HL-60 (cell line): ENCODE data around the gene EPB41L4B.

ENCODE experiments used
- DNase-seq, 2 experiments: peaks; one replicate each; pipeline ENCODE4 v3.0.0-alpha.2; 2010 to 2020; ENCODE audit warnings: low read depth in 1 of 2, low spot score in 1 of 2
- H3K27ac ChIP-seq: fragments of 250-450 bp; sonication (Bioruptor Pico); replicated peaks from 2 replicates; pipeline ENCODE4 v1.5.1; 2020; ENCODE audit warnings: mild to moderate bottlenecking, moderate library complexity
- H3K27me3 ChIP-seq: fragments of 250-450 bp; sonication (Bioruptor Pico); 2 replicates; pipeline ENCODE4 v1.5.1; 2021; ENCODE audit warnings: mild to moderate bottlenecking, moderate library complexity; ENCODE audit not compliant: insufficient read depth, poor library complexity, severe bottlenecking
- H3K4me3 ChIP-seq: replicated peaks from 2 replicates; pipeline ENCODE4 v1.5.1; 2011; ENCODE audit warnings: mild to moderate bottlenecking, control low read depth, low read length; ENCODE audit not compliant: insufficient read depth
- GABPA ChIP-seq: IDR thresholded peaks from 2 replicates; pipeline ENCODE4 v1.6.1; 2012; ENCODE audit warnings: low read depth
- POLR2AphosphoS5 ChIP-seq: IDR thresholded peaks from 2 replicates; pipeline ENCODE4 v1.6.1; 2012; ENCODE audit warnings: low read depth
- SPI1 ChIP-seq: IDR thresholded peaks from 2 replicates; pipeline ENCODE4 v1.6.1; 2012; ENCODE audit warnings: low read depth, mild to moderate bottlenecking, borderline replicate concordance
- TF ChIP-seq, protein P1 (sequence below): IDR thresholded peaks from one replicate; pipeline ENCODE4 v1.5.1; 2011; ENCODE audit warnings: low read length, control low read depth, inconsistent platforms; ENCODE audit not compliant: insufficient read depth
- TF ChIP-seq, protein P2 (sequence below): IDR thresholded peaks from 2 replicates; pipeline ENCODE4 v1.6.1; 2012; ENCODE audit warnings: low read depth; ENCODE audit not compliant: insufficient replicate concordance

The EPB41L4B gene

DNA sequence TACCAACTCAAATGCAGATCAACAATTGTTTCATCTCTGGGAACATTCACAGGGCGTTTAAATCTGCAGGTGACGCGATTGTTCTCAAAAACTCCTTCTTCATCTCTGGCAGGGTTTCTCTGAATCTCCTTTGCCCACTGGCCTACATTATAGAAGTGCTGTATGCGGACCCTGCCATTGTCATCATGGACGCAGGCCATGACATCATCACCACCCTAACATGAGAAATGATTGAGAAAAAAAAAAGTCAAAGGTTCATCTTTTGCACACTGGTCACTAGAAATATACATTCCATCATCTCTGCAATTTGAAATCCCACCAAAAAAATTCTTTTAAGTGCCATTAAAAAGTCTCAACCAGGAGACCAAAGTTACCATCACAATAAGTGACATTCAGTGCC is 179.5 kb downstream of the EPB41L4B start:
- Histone ChIP-seq H3K27me3 (no peaks in the 10 kb centered on the region), H3K4me3 (no peak overlapping the region)
- no peak for DNase-seq

DNA sequence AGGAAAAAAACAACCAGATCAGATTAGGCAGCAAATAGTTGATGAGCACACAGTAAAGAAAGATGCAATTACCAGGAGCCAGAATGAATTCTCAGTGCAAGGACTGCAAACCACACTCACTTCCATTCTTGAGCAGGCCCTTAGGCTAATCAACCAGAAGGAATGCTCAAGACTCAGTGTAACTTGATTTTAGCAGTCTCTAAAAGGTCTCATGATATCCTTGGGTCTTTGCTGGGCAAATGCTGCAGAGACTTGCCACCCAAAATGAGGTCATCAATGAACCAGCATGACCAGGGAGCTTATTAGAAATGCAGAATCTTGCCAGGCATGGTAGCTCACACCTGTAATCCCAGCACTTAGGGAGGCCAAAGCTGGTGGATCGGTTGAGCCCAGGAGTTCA is 181.0 kb downstream of the EPB41L4B start:
- no peak for DNase-seq
- Histone ChIP-seq H3K27me3 (no peaks in the 10 kb centered on the region), H3K4me3 (no peak overlapping the region), H3K27ac (no peak overlapping the region)
- no peak for TF ChIP-seq GABPA
- TF ChIP-seq POLR2AphosphoS5 = no peak
- no peak for TF ChIP-seq SPI1
- TF ChIP-seq, protein P1, sequence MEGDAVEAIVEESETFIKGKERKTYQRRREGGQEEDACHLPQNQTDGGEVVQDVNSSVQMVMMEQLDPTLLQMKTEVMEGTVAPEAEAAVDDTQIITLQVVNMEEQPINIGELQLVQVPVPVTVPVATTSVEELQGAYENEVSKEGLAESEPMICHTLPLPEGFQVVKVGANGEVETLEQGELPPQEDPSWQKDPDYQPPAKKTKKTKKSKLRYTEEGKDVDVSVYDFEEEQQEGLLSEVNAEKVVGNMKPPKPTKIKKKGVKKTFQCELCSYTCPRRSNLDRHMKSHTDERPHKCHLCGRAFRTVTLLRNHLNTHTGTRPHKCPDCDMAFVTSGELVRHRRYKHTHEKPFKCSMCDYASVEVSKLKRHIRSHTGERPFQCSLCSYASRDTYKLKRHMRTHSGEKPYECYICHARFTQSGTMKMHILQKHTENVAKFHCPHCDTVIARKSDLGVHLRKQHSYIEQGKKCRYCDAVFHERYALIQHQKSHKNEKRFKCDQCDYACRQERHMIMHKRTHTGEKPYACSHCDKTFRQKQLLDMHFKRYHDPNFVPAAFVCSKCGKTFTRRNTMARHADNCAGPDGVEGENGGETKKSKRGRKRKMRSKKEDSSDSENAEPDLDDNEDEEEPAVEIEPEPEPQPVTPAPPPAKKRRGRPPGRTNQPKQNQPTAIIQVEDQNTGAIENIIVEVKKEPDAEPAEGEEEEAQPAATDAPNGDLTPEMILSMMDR = no peak
- TF ChIP-seq, protein P2, sequence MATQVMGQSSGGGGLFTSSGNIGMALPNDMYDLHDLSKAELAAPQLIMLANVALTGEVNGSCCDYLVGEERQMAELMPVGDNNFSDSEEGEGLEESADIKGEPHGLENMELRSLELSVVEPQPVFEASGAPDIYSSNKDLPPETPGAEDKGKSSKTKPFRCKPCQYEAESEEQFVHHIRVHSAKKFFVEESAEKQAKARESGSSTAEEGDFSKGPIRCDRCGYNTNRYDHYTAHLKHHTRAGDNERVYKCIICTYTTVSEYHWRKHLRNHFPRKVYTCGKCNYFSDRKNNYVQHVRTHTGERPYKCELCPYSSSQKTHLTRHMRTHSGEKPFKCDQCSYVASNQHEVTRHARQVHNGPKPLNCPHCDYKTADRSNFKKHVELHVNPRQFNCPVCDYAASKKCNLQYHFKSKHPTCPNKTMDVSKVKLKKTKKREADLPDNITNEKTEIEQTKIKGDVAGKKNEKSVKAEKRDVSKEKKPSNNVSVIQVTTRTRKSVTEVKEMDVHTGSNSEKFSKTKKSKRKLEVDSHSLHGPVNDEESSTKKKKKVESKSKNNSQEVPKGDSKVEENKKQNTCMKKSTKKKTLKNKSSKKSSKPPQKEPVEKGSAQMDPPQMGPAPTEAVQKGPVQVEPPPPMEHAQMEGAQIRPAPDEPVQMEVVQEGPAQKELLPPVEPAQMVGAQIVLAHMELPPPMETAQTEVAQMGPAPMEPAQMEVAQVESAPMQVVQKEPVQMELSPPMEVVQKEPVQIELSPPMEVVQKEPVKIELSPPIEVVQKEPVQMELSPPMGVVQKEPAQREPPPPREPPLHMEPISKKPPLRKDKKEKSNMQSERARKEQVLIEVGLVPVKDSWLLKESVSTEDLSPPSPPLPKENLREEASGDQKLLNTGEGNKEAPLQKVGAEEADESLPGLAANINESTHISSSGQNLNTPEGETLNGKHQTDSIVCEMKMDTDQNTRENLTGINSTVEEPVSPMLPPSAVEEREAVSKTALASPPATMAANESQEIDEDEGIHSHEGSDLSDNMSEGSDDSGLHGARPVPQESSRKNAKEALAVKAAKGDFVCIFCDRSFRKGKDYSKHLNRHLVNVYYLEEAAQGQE = no peak

More for the DNA sequence above, 179.5 kb downstream of the EPB41L4B start:
- TF ChIP-seq SPI1 (no peak), POLR2AphosphoS5 (no peak)
- TF ChIP-seq, protein P1 = no peak
- TF ChIP-seq, protein P2 = no peak
- H3K27ac ChIP-seq = no peak overlapping the region

DNA sequence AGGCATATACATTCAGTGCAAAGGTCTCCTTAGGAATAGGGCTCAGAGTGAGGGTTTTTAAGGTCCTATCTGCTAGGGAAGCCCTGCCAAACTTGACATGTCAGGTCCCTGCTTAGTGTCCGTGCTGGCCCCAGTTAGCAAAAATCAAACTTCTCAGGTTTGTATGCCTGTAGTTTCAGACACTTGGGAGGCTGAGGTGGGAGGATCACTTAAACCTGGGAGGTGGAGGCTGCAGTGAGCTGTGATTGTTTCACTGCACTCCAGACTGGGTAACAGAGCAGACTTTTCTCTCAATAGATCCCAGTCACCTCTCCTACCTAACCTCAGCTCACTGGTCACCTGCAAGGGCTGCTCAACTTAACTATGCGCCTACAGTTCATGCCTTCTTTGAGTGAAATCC is 182.4 kb downstream of the EPB41L4B start:
- no peak overlapping the region for H3K4me3 ChIP-seq
- TF ChIP-seq, protein P1 = no peak
- TF ChIP-seq, protein P2 = no peak
- TF ChIP-seq SPI1 = no peak
- no peak for TF ChIP-seq POLR2AphosphoS5
- no peak for TF ChIP-seq GABPA
- no peak for DNase-seq
- H3K27me3 ChIP-seq = no peaks in the 10 kb centered on the region
- no peak overlapping the region for H3K27ac ChIP-seq
